ENCODE measurements around the gene SCG5.
A peak's percentile ranks its signal among the peaks of the same experiment; 100 is the strongest.

SCG5 gene

DNA sequence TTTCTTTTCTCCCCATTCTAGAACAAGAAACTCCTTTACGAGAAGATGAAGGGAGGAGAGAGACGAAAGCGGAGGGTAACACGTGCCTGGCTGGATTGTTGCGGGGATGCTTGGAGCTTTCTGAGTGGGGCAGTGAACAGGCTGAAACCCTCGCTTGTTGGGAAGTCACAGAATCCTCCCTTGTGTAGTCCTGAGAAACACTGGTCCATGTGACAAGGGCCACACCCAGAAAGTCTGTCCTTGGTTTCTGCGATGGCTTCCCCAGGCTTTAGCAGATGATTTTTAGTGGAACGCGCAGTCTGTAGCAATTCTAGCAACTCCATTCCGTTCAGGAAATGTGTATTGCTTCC is 50.2 kb downstream of the SCG5 start:
- no peak for DNase-seq (ENCODE audit: low spot score)

DNA sequence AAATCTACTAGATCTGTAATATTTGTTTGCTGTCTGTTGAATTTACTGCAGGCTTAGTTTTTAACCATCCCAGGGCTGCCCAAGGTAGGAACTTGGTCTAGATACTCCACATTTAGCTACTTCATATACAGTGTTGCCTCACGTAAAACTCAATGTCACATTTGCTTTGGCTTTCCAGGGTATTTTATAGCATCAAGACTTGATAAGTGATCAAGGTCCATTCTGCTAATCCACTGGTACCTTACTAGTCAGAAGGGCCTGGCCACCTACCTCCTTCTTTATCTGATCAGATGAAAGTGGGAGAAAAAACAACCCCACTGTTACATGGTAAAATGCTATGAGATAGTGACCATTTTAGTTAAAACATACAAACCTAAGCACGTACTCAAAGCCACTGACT is 50.8 kb downstream of the SCG5 start:
- DNase-seq (ENCODE audit: low spot score), result no peak

DNA sequence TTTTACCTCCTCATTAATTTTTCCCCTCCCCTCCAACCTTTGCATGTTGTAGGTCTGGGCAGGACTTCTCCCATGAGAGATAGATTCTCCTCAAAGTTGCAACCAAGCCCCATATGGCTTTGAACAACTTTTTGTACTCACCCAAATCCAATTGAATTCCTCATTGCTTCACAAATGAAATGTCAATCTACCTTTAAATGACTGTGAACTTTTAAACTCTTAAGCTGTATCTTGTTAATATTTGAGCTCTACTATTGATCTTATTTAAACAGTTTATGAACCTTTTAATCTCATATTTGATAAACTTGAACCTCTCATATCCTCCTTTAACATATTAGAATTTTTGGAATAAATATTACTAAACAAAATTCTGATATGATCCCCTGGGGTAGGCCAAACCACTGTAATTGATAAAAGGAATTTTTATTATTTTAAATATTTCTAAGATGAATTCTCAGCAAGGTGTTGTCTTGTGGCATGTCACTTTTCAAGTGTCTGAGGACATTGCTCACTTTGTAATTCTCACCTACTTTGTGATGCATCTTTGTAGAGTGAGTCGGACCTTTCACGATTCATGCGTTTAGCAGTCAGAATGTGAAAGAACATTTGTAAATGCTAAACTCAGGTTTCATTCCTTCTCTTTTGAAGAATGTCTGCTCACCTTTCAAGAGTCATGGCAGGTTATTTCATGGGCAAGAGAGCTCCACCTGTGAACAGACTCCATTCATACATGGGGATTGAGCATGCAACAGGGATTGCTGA is 52.9 kb downstream of the SCG5 start:
- DNase-seq (ENCODE audit: low spot score), result no peak

DNA sequence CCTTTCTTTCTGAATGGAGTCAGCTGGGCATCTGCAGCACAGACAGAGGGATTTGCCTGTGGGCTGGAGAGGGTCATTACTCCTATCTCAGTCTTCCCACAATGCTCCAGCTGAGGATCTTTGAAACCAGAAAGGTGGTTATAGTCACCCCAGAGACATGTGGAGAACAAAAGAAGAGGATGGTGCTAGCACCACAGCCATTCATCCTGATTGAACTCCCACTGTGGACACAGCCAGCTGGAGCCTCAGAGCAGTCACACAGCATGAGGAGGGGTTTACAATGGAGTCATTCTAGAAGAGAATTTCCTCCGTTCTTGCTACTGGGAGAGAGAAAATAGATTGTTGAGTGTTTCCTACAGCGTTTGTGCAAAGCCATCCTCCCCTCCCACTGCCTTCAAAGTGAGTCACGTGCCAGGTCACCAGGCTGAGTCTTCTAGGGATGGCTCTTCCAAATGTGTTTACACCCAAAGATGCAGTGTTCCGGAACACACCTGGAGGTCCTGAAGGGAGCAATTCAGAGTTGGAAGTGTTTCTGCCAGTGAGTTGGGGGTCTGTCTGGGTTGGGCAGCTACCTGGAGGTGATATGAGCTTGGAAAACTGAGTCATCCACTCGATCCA is 57.4 kb downstream of the SCG5 start:
- DNase-seq (ENCODE audit: low spot score), result no peak

DNA sequence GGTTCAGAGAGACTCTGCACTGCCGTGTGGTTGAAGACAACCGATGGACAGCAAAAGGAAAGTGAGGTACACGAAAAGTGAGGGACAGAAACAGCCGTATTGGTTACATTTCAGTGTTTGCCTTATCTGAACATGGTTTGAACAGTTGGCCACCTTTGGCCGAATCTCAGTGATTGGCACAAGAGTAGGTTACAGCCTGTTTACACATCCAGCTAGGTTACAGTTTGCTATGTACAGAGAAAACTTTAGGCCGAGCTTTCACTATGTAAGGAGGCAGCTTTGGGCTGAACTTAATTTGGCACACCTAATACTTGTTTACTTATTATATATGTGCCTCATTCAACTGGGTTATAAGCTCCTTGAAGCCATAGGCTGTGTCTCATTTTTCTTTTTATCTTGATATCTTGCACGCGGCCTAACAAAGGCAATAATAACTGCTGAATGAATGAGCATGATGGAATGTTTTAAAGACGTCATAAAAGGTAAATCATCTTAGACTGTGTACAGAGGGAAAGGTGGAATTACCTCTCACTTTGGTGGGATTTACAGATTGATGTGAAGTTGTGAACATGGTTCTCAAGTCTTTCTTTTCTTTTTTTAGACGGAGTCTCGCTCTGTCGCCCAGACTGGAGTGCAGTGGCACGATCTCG is 59.1 kb downstream of the SCG5 start:
- no peak for DNase-seq (ENCODE audit: low spot score)

DNA sequence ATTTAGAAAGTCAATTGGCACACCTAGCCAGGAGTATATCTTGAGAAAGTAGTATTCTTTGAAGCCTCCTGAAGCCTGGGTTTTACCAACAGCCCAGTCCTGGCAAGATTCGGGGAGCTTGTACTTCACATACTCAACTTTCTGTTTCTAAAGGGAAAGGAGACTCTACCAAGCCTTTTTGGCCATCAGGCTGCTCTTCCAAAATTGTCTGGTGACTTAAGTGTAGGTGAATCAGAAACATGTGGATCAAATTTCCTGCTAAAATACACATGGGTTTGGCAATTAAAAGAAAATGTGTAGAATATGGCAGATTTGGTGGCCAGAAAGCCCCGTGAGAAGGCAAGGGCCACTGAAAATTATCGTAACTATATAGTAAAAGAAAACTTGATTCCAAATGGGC is 60.4 kb downstream of the SCG5 start:
- no peak for DNase-seq (ENCODE audit: low spot score)

DNA sequence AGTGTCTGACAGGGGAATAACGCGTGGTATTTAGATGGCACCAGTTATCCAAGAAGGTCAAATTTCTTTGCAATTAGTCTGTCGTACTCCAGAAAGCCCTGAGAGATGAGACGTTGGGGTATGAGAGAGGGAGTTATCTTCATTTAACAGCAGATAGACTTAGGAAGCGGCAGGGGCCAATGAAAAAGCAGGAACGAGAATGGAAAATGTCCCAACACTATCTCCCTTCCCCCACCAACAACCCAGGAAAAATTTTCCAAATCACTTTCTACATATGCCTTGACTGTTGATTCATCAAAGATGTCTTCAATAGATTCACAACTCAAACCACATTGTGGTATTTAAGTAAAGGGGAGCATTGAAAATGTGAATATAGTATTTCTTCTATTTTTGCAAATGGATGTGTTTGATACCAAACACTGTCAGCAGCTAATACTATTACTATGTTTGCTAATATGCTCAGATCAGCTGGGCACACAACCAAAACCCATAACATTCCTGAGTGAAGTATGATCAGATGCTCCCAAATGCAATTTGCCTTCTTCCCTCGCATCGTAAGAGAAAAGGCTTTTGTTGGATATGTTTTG is 63.0 kb downstream of the SCG5 start:
- DNase-seq (ENCODE audit: low spot score), result no peak

DNA sequence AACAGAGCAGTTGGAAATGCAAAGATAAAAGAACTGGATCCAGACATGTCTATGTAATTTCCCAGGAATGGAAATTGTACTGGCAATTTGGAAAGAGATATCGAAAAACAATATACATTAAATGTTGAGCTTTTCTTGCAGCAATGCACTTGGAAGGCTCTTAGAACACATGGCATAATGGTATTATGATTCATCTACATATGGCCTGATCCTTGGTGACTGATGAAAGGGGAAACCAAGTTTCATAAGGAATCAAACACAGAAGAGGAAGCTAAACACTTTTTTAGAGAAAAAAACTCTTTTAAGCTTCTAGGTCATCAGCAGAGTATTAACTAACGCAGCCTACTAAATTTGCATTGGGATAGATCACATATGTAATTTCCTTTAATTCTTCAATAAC is 63.9 kb downstream of the SCG5 start:
- DNase-seq (ENCODE audit: low spot score), result no peak

DNA sequence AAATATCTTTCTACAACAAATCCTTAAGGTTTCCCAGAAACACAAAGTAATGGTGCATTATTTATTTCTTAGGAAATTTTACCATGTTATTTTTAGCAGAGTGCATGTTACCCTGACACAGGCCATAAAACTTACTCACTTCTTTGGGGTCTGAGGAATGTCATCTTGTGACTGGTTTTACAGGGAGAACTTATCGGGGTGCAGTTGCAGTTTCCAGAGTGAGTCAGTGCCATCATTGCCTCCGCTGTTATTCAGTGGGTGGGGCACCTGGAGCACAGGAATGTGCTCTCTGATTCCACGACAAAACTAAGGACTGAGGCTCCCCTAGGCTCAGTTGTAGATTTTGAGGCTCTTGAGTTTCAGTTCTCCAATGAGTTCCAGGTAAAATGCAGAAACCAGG is 65.2 kb downstream of the SCG5 start:
- peak; percentile 7 for DNase-seq (ENCODE audit: low spot score)

DNA sequence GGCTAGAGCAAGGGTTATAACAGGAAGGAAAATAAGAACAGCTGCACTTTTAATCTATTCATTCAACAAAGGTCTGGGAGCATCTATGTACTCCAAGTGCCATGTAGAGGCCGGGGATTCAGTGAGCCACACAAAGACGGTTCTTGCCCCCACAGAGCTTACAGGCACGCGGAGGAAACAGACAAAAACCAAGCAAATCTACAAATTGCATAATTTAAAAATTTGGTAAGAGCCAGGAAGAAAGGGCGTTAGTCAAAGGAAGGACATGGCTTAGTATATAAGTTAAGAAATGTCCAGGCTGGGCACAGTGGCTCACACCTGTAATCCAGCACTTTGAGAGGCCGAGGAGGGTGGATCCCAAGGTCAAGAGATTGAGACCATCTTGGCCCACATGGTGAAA is 65.9 kb downstream of the SCG5 start:
- no peak for DNase-seq (ENCODE audit: low spot score)

DNA sequence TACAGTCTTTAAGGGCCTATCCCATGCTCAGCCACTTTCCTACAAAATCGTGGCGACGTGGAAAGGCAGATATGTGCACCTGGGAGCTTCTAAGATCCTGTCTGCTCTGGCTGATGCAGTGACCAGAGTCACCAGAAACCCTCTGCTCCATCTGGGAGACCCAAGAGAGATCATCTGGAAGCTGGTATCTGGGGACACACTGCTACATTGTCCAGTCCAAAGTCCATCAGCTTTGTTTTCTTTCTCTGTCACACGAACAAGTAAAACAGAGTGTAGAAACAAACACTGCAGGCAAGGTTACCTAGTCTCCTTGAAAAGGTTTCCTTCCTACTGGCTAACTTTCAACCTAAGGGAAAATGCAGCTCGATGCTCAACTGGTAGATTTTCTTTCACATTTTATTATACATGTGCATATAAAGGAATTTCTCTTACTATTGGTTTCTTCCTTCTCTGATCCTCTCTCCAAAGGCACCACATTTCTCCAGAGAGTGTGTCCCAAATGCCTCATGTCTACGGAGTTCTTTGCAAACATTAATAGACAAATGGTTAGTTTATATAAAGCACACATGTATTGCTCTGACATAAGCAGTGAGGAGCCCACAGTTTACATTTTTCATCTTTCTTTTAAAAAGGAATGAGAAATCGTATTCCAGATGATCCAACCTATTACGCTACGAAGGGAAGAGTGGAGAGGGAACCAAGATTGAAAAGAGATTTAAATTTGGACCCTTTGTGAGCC is 68.0 kb downstream of the SCG5 start:
- DNase-seq (ENCODE audit: low spot score), result no peak

DNA sequence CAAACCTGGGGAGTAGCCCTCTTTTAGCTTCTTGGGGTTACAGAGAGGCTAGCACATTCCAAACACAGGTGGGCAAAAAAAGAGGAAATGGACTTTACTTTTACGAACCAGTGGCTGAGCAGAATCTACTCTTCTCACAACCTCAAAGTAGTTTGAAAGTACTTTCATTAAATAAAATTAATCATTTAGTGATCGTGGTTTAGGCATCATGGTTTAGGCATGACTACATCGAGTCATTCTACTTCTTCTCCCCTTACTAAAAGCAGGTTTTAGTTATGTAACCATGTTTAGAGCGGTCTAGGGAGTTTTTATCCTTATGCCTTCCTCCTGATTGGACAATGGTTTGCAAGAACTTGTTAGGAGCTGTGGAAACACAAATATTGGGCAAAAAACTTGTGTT is 73.8 kb downstream of the SCG5 start:
- DNase-seq (ENCODE audit: low spot score), result no peak

DNA sequence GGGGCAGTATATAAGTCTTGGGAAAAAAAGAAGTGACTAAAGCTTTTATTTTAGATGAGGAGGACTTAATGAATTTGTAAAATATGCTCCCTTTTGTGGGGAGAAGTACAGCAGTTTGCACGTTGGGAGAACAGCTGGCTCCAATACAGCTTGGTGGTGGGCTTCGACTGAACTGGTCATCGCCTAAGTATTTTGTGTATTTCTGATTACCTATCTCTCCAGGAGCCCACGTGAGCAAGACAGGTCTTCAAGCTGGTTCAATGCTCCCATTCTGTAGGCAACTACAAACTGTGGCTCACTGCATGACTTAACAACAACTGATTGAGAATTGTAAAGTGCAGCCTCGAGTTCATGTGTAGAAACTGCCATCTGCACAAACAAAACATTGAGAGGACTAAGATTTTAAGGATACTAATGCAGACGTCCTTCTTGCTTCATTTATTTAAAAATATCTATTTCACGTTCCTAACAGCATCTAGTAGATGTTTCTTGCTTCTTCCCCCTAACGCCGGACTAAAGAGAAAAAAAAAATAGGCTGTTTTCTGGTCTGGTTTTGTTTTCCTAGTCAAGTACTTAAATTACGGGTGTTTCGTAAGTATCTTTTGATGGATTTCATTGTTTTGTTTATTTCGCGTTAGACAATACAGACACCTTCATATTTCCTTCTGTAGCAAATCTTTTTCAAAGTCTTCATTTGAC is 74.9 kb downstream of the SCG5 start:
- no peak for DNase-seq (ENCODE audit: low spot score)

DNA sequence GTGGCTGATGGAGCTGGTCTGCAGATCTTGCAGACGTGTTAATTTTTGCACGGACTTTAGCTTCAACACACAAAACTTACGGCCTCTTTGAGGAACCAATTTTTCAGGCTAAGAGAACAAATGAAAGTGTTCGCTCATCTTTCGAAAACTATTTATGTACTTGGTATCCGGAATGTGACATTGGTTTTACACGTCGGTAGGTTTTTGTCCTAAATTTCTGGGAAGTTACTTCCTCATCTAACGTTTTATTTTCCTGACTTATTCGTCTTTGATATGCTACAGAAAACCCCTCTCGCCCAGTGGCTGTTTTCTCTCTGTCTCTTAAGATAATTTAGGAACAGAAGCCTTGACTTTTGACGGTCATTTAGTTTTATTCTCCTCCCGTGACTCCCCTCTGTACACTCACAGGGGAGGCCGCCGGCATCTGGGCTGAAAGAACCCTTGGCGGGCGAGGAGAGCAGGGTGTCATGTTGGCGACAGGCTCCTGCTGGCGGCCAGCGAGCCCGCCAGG is 75.5 kb downstream of the SCG5 start:
- DNase-seq (ENCODE audit: low spot score), result no peak

DNA sequence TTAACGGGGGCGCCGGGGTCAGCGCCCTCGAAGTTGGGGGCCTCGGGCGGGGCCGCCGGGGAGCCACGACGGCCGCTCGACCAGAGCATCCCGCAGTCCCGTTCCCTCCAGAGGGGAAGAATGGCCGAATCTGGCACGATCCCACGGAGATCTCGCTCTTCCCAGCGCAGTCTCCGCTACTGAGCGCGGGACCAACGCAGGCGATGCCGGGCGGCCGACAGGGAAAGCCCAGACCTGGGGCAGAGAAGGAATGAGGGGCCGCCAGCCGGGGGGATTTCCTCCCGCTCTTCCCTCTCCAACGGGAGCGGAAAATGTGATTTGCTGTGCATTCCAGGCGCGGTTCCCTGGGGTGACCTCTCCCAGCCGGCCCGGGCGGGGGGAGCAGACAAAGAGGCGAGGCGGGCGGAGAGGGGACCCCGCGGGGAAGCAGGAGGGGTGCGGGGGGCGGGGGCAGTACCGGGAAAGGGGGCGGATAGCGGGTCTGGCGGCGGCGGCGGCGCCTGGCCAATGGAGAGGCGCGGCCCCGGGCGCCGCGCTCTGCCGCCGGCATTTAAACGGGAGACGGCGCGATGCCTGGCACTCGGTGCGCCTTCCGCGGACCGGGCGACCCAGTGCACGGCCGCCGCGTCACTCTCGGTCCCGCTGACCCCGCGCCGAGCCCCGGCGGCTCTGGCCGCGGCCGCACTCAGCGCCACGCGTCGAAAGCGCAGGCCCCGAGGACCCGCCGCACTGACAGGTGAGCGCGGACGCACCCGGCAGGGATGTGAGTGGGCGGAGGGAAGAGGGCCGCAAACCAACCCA is 76.1 kb downstream of the SCG5 start, which contains the start of gene GREM1:
TSS of gene GREM1 (plus strand) at position 579 of the 801 bp plus-strand sequence. CDS start 12,687 bp downstream, outside the sequence.
- no peak for DNase-seq (ENCODE audit: low spot score)

DNA sequence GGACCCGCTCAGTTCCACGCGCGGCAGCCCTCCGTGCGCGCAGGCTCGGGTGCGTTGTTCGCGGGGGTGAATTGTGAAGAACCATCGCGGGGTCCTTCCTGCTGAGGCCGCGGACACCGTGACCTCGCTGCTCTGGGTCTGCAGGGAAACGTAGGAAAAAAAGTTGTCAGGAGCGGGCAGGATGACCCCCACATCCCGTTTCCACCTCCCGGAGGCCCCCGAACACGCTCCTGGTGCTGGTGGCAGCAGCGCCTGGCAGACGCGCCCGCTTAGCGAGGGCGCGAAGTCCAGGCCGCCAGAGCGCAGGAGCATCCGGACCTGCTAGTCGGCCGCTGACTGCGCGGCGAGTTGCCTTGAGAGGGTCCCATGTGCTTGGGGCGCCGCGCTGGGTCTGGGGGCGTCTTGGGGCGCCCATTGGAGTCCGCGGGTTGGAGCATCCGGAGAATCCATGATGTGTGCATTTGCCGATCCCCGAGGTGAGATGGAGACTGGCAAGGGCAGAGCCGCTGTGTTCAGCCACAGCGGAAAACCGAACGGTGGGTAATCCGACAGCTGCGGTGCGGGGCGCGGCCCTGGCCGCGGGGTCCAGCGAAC is 76.8 kb downstream of the SCG5 start:
- DNase-seq (ENCODE audit: low spot score), result no peak

DNA sequence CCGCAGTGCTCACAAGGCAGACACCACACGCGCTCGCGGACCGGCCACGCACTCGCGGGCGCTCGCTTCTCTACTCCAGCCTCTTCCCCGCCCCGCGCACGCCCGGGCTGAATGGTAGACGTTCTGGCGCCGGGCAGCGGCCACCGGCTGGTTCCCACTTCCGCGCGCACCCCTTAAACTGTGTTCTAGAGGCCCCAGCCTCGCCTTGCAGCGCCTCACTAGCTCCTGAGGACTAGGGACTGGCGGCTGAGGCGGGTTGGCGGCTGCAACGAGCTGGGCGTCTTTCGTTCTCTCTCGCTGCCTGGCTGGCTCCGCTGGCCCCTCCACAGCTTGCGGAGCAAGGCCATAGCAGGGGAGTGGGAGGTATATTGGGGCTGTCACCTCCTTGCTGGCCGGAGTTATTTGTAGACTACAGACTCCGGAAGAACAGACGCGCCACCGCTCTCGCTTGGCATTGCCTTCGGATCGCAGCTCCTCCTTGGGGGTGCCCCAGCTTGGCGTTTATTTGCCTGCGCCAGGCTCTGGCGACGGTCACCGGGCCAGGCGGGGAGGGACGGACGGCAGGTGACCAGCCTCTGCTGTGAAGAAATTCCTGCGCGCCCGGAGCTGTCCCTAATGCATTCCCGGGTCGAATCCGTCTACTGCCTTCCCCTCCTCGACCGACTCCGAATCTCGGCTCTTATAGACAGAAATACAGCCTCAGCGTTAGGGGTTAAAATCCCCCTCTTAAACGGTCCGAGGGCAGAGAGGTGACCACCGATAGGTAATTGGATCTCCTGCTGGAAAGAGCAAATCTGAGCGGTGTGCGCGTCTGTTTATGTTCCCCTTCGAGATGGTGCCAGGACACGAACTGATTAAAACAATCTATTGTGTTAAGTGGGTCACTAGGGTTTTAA is 77.6 kb downstream of the SCG5 start:
- DNase-seq (ENCODE audit: low spot score), result peak; percentile 6

DNA sequence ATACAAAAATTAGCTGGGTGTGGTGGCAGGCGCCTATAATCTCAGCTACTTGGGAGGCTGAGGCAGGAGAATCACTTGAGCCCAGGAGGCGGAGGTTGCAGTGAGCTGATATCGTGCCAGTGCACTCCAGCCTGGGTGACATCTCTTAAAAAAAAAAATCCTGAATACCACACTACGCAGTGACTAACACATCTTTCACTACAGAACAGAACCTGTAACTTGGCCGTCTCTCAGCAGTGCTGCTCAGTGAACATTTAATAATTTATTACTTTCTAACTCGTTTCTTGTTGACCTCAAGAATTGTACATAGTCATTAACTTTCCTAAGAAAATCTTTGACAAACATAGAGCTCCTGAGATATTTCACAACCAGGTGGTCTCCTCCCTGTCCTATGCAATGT is 80.1 kb downstream of the SCG5 start:
- DNase-seq (ENCODE audit: low spot score), result no peak

DNA sequence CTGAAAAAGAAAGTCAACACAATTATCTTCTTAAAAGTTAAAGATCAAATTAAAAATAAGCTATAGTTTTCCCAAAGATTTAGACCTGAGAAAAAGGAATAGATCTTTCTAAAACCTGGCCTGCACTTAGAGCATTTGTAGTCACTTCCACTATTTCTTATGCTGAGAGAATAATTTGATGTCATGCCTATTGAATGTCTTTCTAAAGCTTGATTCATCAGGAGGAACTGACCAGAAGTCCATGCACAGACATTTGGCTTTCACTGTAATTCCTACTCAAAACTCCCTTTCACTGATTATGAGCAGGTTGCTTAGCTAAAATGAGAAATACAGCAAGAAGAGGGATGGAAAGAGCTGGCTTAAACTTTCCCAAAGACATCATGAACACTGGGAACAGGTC is 80.6 kb downstream of the SCG5 start:
- no peak for DNase-seq (ENCODE audit: low spot score)

Data from SW480 (cell line).